Measurements from ENCODE around the gene WWOX.

- TF ChIP-seq CTCF (IDR thresholded peaks at IDR 0.05) (no peak), POLR2A (IDR thresholded peaks at IDR 0.05) (no peak)
Observed at GRCh38 chr16:78660795-78661194, 561.3 kb downstream of the WWOX start.

Measured in gastroesophageal sphincter (tissue), 3 donors.